Skeletal muscle satellite cell (primary cell): ENCODE data around the gene PLEK2.

Experiments used
- H3K27me3 ChIP-seq: 2 replicates; pipeline ENCODE4 v1.7.0; 2013; ENCODE audit warnings: low read length; ENCODE audit not compliant: control insufficient read depth, insufficient read depth
- H3K36me3 ChIP-seq: 2 replicates; pipeline ENCODE4 v1.7.0; 2013; ENCODE audit warnings: mild to moderate bottlenecking, control low read depth, low read length; ENCODE audit not compliant: insufficient read depth
- H3K4me1 ChIP-seq: 2 replicates; pipeline ENCODE4 v1.7.0; 2013; ENCODE audit warnings: low read length; ENCODE audit not compliant: control insufficient read depth, insufficient read depth
- H3K4me2 ChIP-seq: 2 replicates; pipeline ENCODE4 v1.7.0; 2013; ENCODE audit warnings: mild to moderate bottlenecking, low read length
- H3K4me3 ChIP-seq: 2 replicates; pipeline ENCODE4 v1.7.0; 2013; ENCODE audit warnings: low read length
- H3K9ac ChIP-seq: 2 replicates; pipeline ENCODE4 v1.7.0; 2013; ENCODE audit warnings: mild to moderate bottlenecking, low read depth, low read length, moderate library complexity
- H3K9me3 ChIP-seq: replicated peaks from 2 replicates; pipeline ENCODE4 v1.7.0; 2013; ENCODE audit warnings: mild to moderate bottlenecking, control low read depth, low read length

Gene PLEK2

DNA sequence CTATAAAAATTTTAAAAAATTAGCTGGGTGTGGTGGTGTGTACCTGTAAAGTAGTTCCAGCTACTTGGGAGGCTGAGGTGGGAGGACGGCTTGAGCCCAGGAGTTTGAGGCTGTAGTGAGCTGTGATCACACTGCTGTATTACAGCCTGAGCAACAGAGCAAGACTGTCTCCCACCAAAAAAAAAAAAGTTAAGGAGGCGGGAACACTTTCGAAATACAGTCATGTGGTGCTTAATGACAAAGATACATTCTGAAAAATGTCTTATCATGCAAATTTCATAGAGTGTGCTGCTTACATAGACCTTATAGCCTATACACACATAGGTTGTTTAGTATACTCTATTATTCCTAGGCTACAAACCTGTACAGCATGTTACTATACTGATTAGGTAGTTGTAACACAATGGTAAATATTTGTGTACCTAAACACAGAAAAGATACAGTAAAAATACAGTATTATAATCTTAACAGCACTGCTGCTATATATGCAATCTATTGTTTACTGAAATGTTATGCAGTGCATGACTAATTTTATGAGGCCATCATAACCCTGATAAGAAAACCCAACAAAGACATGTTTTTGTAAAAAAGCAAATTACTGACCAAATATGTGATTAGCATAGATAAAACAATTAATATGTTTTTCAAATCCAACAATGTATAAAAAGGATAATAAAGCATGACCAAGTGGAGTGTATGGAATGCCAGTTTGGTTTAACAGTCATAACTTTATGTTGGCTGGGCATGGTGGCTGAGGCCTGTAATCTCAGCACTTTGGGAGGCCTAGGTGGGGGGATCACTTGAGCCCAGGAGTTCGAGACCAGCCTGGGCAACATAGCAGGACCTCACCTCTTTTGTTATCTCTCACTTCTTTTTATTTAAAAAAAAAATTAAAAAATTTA, 40.5 kb downstream of the PLEK2 start:
- no peaks in the 10 kb centered on the region for H3K27me3 ChIP-seq
- H3K4me3 ChIP-seq: no peak overlapping the region
- no peaks in the 10 kb centered on the region for H3K9me3 ChIP-seq
- H3K4me2 ChIP-seq: no peak overlapping the region
- no peaks in the 10 kb centered on the region for H3K4me1 ChIP-seq
- no peak overlapping the region for H3K9ac ChIP-seq
- peaks cover 75% of the 10 kb centered on the region for H3K36me3 ChIP-seq

- Histone ChIP-seq H3K4me1 (no peaks in the 10 kb centered on the region), H3K4me3 (no peak overlapping the region), H3K36me3 (peaks cover 78% of the 10 kb centered on the region), H3K27me3 (no peaks in the 10 kb centered on the region), H3K9ac (no peak overlapping the region), H3K4me2 (no peak overlapping the region), H3K9me3 (no peaks in the 10 kb centered on the region)
Measured at GRCh38 chr14:67370830-67371229, 41.1 kb downstream of the PLEK2 start.

DNA sequence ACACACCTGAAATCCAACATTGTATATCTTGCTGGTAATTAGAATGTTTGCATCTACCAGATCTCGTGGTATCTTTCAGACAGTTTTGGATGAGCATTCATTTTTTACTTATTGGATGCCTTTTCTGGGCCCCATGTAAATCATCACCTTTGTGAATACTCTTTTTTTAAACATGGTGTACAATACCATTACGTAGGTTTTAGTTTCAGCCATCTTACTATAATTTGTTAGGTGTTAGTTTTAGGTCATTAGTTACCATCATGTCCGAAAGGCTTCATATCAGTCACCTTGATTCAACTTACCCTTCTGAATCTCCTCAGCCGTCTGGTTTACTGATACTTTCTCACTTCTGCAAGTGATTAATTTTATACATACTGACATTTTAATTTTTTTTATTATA, 46.5 kb downstream of the PLEK2 start:
- Histone ChIP-seq H3K27me3 (no peaks in the 10 kb centered on the region), H3K4me1 (peaks cover 12% of the 10 kb centered on the region), H3K9me3 (no peaks in the 10 kb centered on the region), H3K4me2 (no peak overlapping the region), H3K4me3 (no peak overlapping the region), H3K9ac (no peak overlapping the region), H3K36me3 (peaks cover 59% of the 10 kb centered on the region)

GRCh38 chr14:67360470-67361206, 51.3 kb downstream of the PLEK2 start:
- Histone ChIP-seq H3K4me2 (peak overlapping the region; percentile 90), H3K4me3 (peak overlapping the region; percentile 82), H3K27me3 (no peaks in the 10 kb centered on the region), H3K9ac (peak overlapping the region; percentile 92), H3K36me3 (peaks cover 19% of the 10 kb centered on the region), H3K4me1 (peaks cover 36% of the 10 kb centered on the region), H3K9me3 (no peaks in the 10 kb centered on the region)

- Histone ChIP-seq H3K4me3 (peak within 1 kb of the TSS; percentile 83), H3K27me3 (no peaks in the 10 kb centered on the region), H3K9me3 (no peaks in the 10 kb centered on the region), H3K4me1 (peaks cover 36% of the 10 kb centered on the region), H3K4me2 (peak within 1 kb of the TSS; percentile 91), H3K9ac (peak within 1 kb of the TSS; percentile 92), H3K36me3 (peaks cover 12% of the 10 kb centered on the region)
Measured at GRCh38 chr14:67359775-67360469, 52.0 kb downstream of the PLEK2 start, which contains the start of the genes ATP6V1D and EIF2S1. Gene ATP6V1D (minus strand): TSS chr14:67359804. CDS start chr14:67359698, 106 bp downstream. Gene EIF2S1 (plus strand): TSS chr14:67360328. CDS start chr14:67364768, 4,440 bp downstream.

- Histone ChIP-seq H3K4me1 (peaks cover 36% of the 10 kb centered on the region), H3K27me3 (no peaks in the 10 kb centered on the region), H3K4me2 (peak overlapping the region; percentile 91), H3K4me3 (peak overlapping the region; percentile 83), H3K9me3 (no peaks in the 10 kb centered on the region), H3K9ac (peak overlapping the region; percentile 92), H3K36me3 (peaks cover 7% of the 10 kb centered on the region)
Measured at GRCh38 chr14:67358924-67359774, 52.8 kb downstream of the PLEK2 start.

DNA sequence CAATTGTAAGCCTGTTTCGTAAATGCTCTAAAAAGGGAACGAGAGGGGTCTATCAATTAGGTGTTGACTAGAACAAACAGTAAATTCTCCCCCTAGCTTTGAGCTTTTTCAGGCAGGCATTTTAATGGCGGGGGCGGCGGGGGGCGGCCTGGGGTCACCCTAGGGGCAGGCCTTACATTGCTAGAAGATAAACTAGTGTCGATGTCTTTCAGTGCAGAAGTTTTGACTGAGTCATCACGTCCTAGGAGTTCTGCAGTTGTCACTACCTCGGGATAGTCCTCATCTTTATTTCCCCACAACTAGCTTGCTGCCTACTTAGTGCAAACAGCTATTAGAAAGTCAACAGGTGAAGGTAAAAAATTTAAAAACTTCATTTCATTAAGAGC, 54.0 kb downstream of the PLEK2 start:
- H3K4me2 ChIP-seq: peak overlapping the region; percentile 91
- peak overlapping the region; percentile 92 for H3K9ac ChIP-seq
- H3K4me3 ChIP-seq: peak overlapping the region; percentile 83
- peaks cover 34% of the 10 kb centered on the region for H3K4me1 ChIP-seq
- peaks cover 12% of the 10 kb centered on the region for H3K36me3 ChIP-seq
- H3K27me3 ChIP-seq: no peaks in the 10 kb centered on the region
- no peaks in the 10 kb centered on the region for H3K9me3 ChIP-seq

GRCh38 chr14:67357186-67357968, 54.6 kb downstream of the PLEK2 start:
- Histone ChIP-seq H3K4me1 (peaks cover 31% of the 10 kb centered on the region), H3K4me2 (peak overlapping the region; percentile 91), H3K4me3 (peak overlapping the region; percentile 83), H3K27me3 (no peaks in the 10 kb centered on the region), H3K36me3 (peaks cover 6% of the 10 kb centered on the region), H3K9ac (peak overlapping the region; percentile 23), H3K9me3 (no peaks in the 10 kb centered on the region)

- Histone ChIP-seq H3K27me3 (no peaks in the 10 kb centered on the region), H3K4me3 (no peak overlapping the region), H3K9ac (no peak overlapping the region), H3K36me3 (peaks cover 44% of the 10 kb centered on the region), H3K9me3 (no peaks in the 10 kb centered on the region), H3K4me1 (peaks cover 7% of the 10 kb centered on the region), H3K4me2 (no peak overlapping the region)
Measured at GRCh38 chr14:67352055-67352454, 59.9 kb downstream of the PLEK2 start.

GRCh38 chr14:67345583-67345982, 66.4 kb downstream of the PLEK2 start:
- Histone ChIP-seq H3K27me3 (no peaks in the 10 kb centered on the region), H3K36me3 (peaks cover 66% of the 10 kb centered on the region), H3K9ac (no peak overlapping the region), H3K9me3 (no peaks in the 10 kb centered on the region), H3K4me2 (no peak overlapping the region), H3K4me1 (no peaks in the 10 kb centered on the region), H3K4me3 (no peak overlapping the region)
